ENCODE results near the gene RFX6.

DNA sequence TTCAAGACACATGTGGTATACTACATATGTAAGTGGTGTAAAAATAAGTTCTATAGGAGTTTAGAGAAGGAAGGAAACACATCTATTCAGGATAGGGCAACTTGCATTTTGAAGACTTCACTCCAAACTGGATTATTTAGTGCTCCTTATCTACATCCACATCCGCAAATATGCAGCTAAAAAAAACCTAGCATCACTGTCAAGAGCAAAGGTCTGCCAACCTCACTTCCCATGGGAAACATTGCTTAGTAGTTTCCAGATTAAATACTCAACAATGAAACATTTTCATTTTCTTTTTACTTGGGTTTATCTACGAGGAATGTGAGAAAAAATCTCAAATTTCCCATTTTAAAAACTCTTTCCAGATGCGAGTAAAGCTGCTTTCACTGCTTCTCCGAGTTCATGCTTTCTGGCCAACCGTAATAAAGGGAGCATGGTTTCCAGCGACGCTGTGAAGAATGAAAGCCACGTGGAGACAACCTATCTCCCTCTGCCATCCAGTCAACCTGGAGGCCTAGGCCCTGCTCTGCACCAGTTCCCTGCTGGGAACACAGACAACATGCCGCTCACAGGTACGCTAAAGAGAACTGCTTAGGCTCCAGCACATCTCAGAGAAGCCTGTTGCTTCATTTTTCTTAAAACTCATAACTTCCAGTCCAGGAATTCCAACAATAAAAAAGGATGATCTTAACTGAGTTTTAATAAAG lies 48.2 kb downstream of the RFX6 start:
- TF ChIP-seq CTCF (conservative IDR thresholded peaks at IDR 0.05): no peak
- no peak for TF ChIP-seq EZH2 (IDR thresholded peaks at IDR 0.05; ENCODE audit: low read depth)

All from PC-9 (cell line).